OCI-LY1 (cell line): ENCODE results near the gene STRN4.

Experiments
- H2AFZ ChIP-seq: fragments of 200-600 bp; sonication (generic), shearing (Covaris generic); 2 replicates; pipeline ENCODE4 v1.6.0; 2014; ENCODE audit warnings: antibody characterized with exemption, mild to moderate bottlenecking, low read length
- H3F3A ChIP-seq: fragments of 200-600 bp; sonication (generic), shearing (Covaris generic); 2 replicates; pipeline ENCODE4 v1.6.0; 2014; ENCODE audit warnings: mild to moderate bottlenecking, antibody characterized with exemption, low read length, moderate library complexity; ENCODE audit not compliant: insufficient read depth
- H3K27ac ChIP-seq: fragments of 200-600 bp; sonication (generic); 2 replicates; pipeline ENCODE4 v1.5.1; 2014; ENCODE audit warnings: low read length, mixed run types, mild to moderate bottlenecking, low read depth; ENCODE audit not compliant: poor library complexity, severe bottlenecking
- H3K27me3 ChIP-seq: fragments of 200-600 bp; sonication (generic); 2 replicates; pipeline ENCODE4 v1.6.0; 2014; ENCODE audit warnings: antibody characterized with exemption, mild to moderate bottlenecking, low read length, moderate library complexity; ENCODE audit not compliant: insufficient read depth
- H3K36me3 ChIP-seq: fragments of 200-600 bp; sonication (generic); 2 replicates; pipeline ENCODE4 v1.6.1; 2014; ENCODE audit warnings: mild to moderate bottlenecking, antibody characterized with exemption, low read length, moderate library complexity, mixed read lengths; ENCODE audit not compliant: insufficient read depth
- H3K4me1 ChIP-seq: fragments of 200-600 bp; sonication (generic); 2 replicates; pipeline ENCODE4 v1.5.1; 2014; ENCODE audit warnings: mild to moderate bottlenecking, low read length, moderate library complexity; ENCODE audit not compliant: insufficient read depth, severe bottlenecking
- H3K4me2 ChIP-seq: fragments of 200-600 bp; sonication (generic), shearing (Covaris generic); 2 replicates; pipeline ENCODE4 v1.6.1; 2014; ENCODE audit warnings: low read length
- H3K4me3 ChIP-seq: fragments of 200-600 bp; sonication (generic); 2 replicates; pipeline ENCODE4 v1.5.1; 2014; ENCODE audit warnings: low read length, low read depth, mild to moderate bottlenecking, mixed read lengths; ENCODE audit not compliant: poor library complexity, severe bottlenecking
- H3K79me2 ChIP-seq: fragments of 200-600 bp; shearing (Covaris generic); 2 replicates; pipeline ENCODE4 v1.6.1; 2016; ENCODE audit warnings: mixed run types, low read length, mixed read lengths; ENCODE audit not compliant: insufficient read depth
- H3K9ac ChIP-seq: fragments of 200-600 bp; sonication (generic), shearing (Covaris generic); 2 replicates; pipeline ENCODE4 v1.6.1; 2014; ENCODE audit warnings: mild to moderate bottlenecking, low read length, mixed read lengths
- H3K9me2 ChIP-seq: fragments of 200-600 bp; sonication (generic), shearing (Covaris generic); 2 replicates; pipeline ENCODE4 v1.6.1; 2014; ENCODE audit warnings: low read depth, mild to moderate bottlenecking, low read length, mixed read lengths
- H3K9me3 ChIP-seq: fragments of 200-600 bp; shearing (Covaris generic); 2 replicates; pipeline ENCODE4 v1.6.1; 2014; ENCODE audit warnings: low read length, mixed read lengths
- H4K20me1 ChIP-seq: fragments of 200-600 bp; sonication (generic), shearing (Covaris generic); 2 replicates; pipeline ENCODE4 v1.6.0; 2016; ENCODE audit warnings: mild to moderate bottlenecking, low read length; ENCODE audit not compliant: insufficient read depth
- EZH2 ChIP-seq: fragments of 200-600 bp; sonication (generic), shearing (Covaris generic); IDR thresholded peaks from 2 replicates; pipeline ENCODE4 v1.8.0; 2017; ENCODE audit warnings: borderline replicate concordance, mixed run types, mild to moderate bottlenecking, antibody characterized with exemption, low read length, moderate library complexity, mixed read lengths
- TF ChIP-seq, protein P1 (sequence below): fragments of 200-600 bp; sonication (generic), shearing (Covaris generic); IDR thresholded peaks from 2 replicates; pipeline ENCODE4 v1.5.1; 2017; ENCODE audit warnings: mild to moderate bottlenecking, antibody characterized with exemption, low read length, moderate library complexity, mixed read lengths

Gene STRN4

DNA sequence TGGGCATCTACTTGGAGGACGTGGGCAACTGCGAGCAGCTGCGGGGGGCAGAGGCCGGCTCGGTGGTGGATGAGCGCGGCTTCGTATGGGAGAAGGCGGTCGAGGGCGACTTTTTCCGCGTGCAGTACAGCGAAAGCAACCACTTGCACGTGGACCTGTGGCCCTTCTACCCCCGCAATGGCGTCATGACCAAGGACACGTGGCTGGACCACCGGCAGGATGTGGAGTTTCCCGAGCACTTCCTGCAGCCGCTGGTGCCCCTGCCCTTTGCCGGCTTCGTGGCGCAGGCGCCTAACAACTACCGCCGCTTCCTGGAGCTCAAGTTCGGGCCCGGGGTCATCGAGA, 10.3 kb upstream of the STRN4 start:
- no peaks in the 10 kb centered on the region for H4K20me1 ChIP-seq
- no peak for TF ChIP-seq EZH2
- TF ChIP-seq, protein P1, sequence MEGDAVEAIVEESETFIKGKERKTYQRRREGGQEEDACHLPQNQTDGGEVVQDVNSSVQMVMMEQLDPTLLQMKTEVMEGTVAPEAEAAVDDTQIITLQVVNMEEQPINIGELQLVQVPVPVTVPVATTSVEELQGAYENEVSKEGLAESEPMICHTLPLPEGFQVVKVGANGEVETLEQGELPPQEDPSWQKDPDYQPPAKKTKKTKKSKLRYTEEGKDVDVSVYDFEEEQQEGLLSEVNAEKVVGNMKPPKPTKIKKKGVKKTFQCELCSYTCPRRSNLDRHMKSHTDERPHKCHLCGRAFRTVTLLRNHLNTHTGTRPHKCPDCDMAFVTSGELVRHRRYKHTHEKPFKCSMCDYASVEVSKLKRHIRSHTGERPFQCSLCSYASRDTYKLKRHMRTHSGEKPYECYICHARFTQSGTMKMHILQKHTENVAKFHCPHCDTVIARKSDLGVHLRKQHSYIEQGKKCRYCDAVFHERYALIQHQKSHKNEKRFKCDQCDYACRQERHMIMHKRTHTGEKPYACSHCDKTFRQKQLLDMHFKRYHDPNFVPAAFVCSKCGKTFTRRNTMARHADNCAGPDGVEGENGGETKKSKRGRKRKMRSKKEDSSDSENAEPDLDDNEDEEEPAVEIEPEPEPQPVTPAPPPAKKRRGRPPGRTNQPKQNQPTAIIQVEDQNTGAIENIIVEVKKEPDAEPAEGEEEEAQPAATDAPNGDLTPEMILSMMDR = no peak
- no peaks in the 10 kb centered on the region for H3K79me2 ChIP-seq
- no peaks in the 10 kb centered on the region for H3F3A ChIP-seq
- H3K36me3 ChIP-seq = peaks cover 3% of the 10 kb centered on the region
- no peaks in the 10 kb centered on the region for H3K27me3 ChIP-seq
- no peak overlapping the region for H3K27ac ChIP-seq
- H2AFZ ChIP-seq = no peak overlapping the region
- no peaks in the 10 kb centered on the region for H3K9me3 ChIP-seq
- H3K9me2 ChIP-seq = no peaks in the 10 kb centered on the region
- H3K9ac ChIP-seq = no peak overlapping the region
- H3K4me1 ChIP-seq = peaks cover 13% of the 10 kb centered on the region
- H3K4me3 ChIP-seq = no peak overlapping the region
- H3K4me2 ChIP-seq = no peak overlapping the region

DNA sequence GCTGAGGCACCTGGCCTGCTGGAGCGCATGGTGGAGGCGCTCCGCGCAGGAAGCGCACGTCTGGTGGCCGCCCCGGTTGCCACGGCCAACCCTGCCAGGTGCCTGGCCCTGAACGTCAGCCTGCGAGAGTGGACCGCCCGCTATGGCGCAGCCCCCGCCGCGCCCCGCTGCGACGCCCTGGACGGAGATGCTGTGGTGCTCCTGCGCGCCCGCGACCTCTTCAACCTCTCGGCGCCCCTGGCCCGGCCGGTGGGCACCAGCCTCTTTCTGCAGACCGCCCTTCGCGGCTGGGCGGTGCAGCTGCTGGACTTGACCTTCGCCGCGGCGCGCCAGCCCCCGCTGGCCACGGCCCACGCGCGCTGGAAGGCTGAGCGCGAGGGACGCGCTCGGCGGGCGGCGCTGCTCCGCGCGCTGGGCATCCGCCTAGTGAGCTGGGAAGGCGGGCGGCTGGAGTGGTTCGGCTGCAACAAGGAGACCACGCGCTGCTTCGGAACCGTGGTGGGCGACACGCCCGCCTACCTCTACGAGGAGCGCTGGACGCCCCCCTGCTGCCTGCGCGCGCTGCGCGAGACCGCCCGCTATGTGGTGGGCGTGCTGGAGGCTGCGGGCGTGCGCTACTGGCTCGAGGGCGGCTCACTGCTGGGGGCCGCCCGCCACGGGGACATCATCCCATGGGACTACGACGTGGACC, 9.7 kb upstream of the STRN4 start:
- no peak for TF ChIP-seq EZH2
- TF ChIP-seq, protein P1 = no peak
- Histone ChIP-seq H3K79me2 (no peaks in the 10 kb centered on the region), H3K36me3 (peaks cover 3% of the 10 kb centered on the region), H3K9me2 (no peaks in the 10 kb centered on the region), H3K4me1 (peaks cover 13% of the 10 kb centered on the region), H3K27me3 (no peaks in the 10 kb centered on the region), H3K4me3 (no peak overlapping the region), H3K27ac (no peak overlapping the region), H2AFZ (no peak overlapping the region), H3K9me3 (no peaks in the 10 kb centered on the region), H3K9ac (no peak overlapping the region), H3F3A (no peaks in the 10 kb centered on the region), H3K4me2 (no peak overlapping the region), H4K20me1 (no peaks in the 10 kb centered on the region)

DNA sequence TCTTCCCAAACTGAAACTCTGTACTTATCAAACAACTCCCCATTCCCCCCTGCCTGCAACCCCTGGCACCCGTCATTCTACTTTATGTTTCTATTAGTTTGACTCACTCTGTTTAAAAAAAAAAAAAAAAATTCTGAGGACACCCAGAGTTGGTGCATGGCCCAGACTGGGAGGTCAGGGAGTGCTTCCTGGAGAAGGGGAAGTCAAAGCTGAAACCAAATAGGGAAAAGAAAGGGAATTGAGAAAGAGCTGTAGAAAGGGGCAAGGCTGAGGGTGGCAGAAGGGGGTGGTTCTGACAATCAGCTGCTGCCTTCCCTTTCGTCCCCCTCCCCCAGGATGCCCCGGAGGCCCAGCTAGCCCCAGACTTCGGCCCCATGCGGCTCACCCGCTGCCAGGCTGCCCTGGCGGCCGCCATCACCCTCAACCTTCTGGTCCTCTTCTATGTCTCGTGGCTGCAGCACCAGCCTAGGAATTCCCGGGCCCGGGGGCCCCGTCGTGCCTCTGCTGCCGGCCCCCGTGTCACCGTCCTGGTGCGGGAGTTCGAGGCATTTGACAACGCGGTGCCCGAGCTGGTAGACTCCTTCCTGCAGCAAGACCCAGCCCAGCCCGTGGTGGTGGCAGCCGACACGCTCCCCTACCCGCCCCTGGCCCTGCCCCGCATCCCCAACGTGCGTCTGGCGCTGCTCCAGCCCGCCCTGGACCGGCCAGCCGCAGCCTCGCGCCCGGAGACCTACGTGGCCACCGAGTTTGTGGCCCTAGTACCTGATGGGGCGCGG, 9.0 kb upstream of the STRN4 start:
- no peak overlapping the region for H3K4me3 ChIP-seq
- H3K36me3 ChIP-seq = peaks cover 3% of the 10 kb centered on the region
- H3K9ac ChIP-seq = no peak overlapping the region
- H3K79me2 ChIP-seq = no peaks in the 10 kb centered on the region
- no peaks in the 10 kb centered on the region for H4K20me1 ChIP-seq
- no peak overlapping the region for H3K27ac ChIP-seq
- no peak for TF ChIP-seq EZH2
- TF ChIP-seq, protein P1 = no peak
- H3K4me1 ChIP-seq = peaks cover 20% of the 10 kb centered on the region
- no peaks in the 10 kb centered on the region for H3F3A ChIP-seq
- H3K9me3 ChIP-seq = no peaks in the 10 kb centered on the region
- no peaks in the 10 kb centered on the region for H3K9me2 ChIP-seq
- no peak overlapping the region for H2AFZ ChIP-seq
- no peak overlapping the region for H3K4me2 ChIP-seq
- no peaks in the 10 kb centered on the region for H3K27me3 ChIP-seq
